Measurements from ENCODE around the gene ANKRD13B. TPM values are rescaled to one million over a fixed set of nuclear protein-coding genes. Genes with fewer than 3 reads are reported as not detected.

ANKRD13B gene
- total RNA-seq, 1 donor from 2014 or later = 17.9 TPM

GRCh38 chr17:29566473-29567303 lies 26.2 kb upstream of the ANKRD13B start, which contains the start of gene ABHD15:
TSS of gene ABHD15 (minus strand) at chr17:29567037. CDS start at chr17:29566966, 71 bp downstream.
- Mint-ChIP-seq H3K27ac (ENCODE audit: unreplicated experiment) (no peak within 1 kb of the TSS), H3K36me3 (ENCODE audit: low read depth, unreplicated experiment) (peaks cover 24% of the 10 kb centered on the region), H3K9me3 (ENCODE audit: unreplicated experiment) (no peaks in the 10 kb centered on the region), H3K4me3 (ENCODE audit: unreplicated experiment) (peak within 1 kb of the TSS; percentile 91), H3K4me1 (ENCODE audit: low read depth, unreplicated experiment) (peaks cover 5% of the 10 kb centered on the region), H3K27me3 (ENCODE audit: low read depth, unreplicated experiment) (peaks cover 23% of the 10 kb centered on the region)
- TF ChIP-seq CTCF (IDR thresholded peaks at IDR 0.05; ENCODE audit: insufficient read depth, low read depth, low read length) (no peak), EZH2 (IDR thresholded peaks at IDR 0.05; ENCODE audit: insufficient read depth, low read length) (peak; percentile 33)
- Histone ChIP-seq H3K9me3 (ENCODE audit: insufficient read depth, low read depth, low read length) (no peaks in the 10 kb centered on the region), H3K9ac (ENCODE audit: low read length) (peak within 1 kb of the TSS; percentile 68), H2AFZ (ENCODE audit: low read depth, low read length) (peak within 1 kb of the TSS; percentile 86), H3K79me2 (ENCODE audit: insufficient read depth, low read length) (no peaks in the 10 kb centered on the region), H3K27ac (ENCODE audit: low read depth, low read length) (no peak within 1 kb of the TSS), H3K4me2 (ENCODE audit: low read length) (peak within 1 kb of the TSS; percentile 92), H3K4me3 (ENCODE audit: insufficient read depth, low read depth, low read length) (peak within 1 kb of the TSS; percentile 63), H3K36me3 (ENCODE audit: insufficient read depth, low read length) (no peaks in the 10 kb centered on the region), H3K27me3 (ENCODE audit: insufficient read depth, low read length) (peaks cover 5% of the 10 kb centered on the region), H4K20me1 (ENCODE audit: insufficient read depth, low read length) (peaks cover 12% of the 10 kb centered on the region), H3K4me1 (ENCODE audit: insufficient read depth, low read length) (peaks cover 18% of the 10 kb centered on the region)
- no peak for FAIRE-seq
- DNase-seq (ENCODE audit: low read depth) = peak; percentile 54

- no peak for FAIRE-seq
- peaks cover 18% of the 10 kb centered on the region for H3K27me3 Mint-ChIP-seq (ENCODE audit: low read depth, unreplicated experiment)
Observed at GRCh38 chr17:29567304-29567553, 25.7 kb upstream of the ANKRD13B start.

More at GRCh38 chr17:29567304-29567553, 25.7 kb upstream of the ANKRD13B start:
- Mint-ChIP-seq H3K4me3 (ENCODE audit: unreplicated experiment) (peak overlapping the region; percentile 82), H3K27ac (ENCODE audit: unreplicated experiment) (no peak overlapping the region), H3K9me3 (ENCODE audit: unreplicated experiment) (no peaks in the 10 kb centered on the region), H3K36me3 (ENCODE audit: low read depth, unreplicated experiment) (peaks cover 18% of the 10 kb centered on the region), H3K4me1 (ENCODE audit: low read depth, unreplicated experiment) (peaks cover 5% of the 10 kb centered on the region)
- H3K9me3 ChIP-seq (ENCODE audit: insufficient read depth, low read depth, low read length) = no peaks in the 10 kb centered on the region
- no peak overlapping the region for H3K27ac ChIP-seq (ENCODE audit: low read depth, low read length)
- no peak for DNase-seq (ENCODE audit: low read depth)
- H3K27me3 ChIP-seq (ENCODE audit: insufficient read depth, low read length) = peaks cover 5% of the 10 kb centered on the region
- peak overlapping the region; percentile 63 for H3K4me3 ChIP-seq (ENCODE audit: insufficient read depth, low read depth, low read length)
- no peaks in the 10 kb centered on the region for H3K36me3 ChIP-seq (ENCODE audit: insufficient read depth, low read length)
- H3K79me2 ChIP-seq (ENCODE audit: insufficient read depth, low read length) = no peaks in the 10 kb centered on the region
- peaks cover 12% of the 10 kb centered on the region for H4K20me1 ChIP-seq (ENCODE audit: insufficient read depth, low read length)
- H3K4me1 ChIP-seq (ENCODE audit: insufficient read depth, low read length) = peaks cover 18% of the 10 kb centered on the region
- H2AFZ ChIP-seq (ENCODE audit: low read depth, low read length) = peak overlapping the region; percentile 86
- H3K9ac ChIP-seq (ENCODE audit: low read length) = peak overlapping the region; percentile 68
- no peak for TF ChIP-seq EZH2 (IDR thresholded peaks at IDR 0.05; ENCODE audit: insufficient read depth, low read length)
- TF ChIP-seq CTCF (IDR thresholded peaks at IDR 0.05; ENCODE audit: insufficient read depth, low read depth, low read length) = no peak
- H3K4me2 ChIP-seq (ENCODE audit: low read length) = peak overlapping the region; percentile 92

Measured in astrocyte (in vitro differentiated cells and primary cell).